Measurements from ENCODE around the gene NPR1. TPM values are rescaled to one million over a fixed set of nuclear protein-coding genes. Genes with fewer than 3 reads are reported as not detected.
A peak's percentile ranks its signal among the peaks of the same experiment; 100 is the strongest.

NPR1 gene
- total and polyA plus RNA-seq, 2 donors from 2014 or later = 57.8 to 89.3 TPM

DNA sequence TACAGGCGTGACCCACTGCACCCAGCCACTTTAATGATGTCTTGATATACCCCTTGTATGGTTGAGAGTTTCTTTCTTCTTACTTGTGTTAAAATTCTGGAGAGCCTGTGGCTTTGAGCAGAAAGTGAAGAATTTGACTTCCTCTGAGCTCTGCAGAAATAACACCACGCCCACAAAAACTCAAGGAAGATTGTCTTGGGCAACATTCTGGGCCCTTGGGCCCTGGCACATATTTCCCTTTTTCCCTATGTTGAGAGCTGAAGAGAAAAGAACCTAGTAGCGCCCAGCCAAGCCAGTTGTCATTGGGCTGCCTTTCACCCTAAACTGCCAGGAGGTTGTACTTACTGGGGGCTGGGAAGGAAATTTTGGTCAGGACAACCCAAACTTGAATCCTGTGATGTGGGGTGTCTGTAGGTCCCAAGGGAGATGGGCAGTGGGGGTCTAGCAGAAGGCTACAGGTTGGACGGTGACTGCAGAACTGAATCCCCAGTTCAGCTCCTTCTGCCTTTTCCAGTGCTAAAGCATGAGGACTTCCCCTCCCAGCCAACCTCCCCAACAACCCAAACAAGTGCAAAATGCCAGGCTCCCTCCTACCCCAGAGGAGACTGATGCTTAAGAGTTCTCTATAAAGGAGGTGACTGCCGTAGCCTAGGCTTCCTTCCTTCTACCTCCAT, 31.7 kb upstream of the NPR1 start:
- Histone ChIP-seq H3K27ac (ENCODE audit: low read depth in 2 of 2, low read length in 2 of 2) (peak overlapping the region in 1 of 2 donors; percentile 15), H3K4me1 (ENCODE audit: control insufficient read depth in 2 of 3, insufficient read depth in 2 of 3, low read depth in 1 of 3, low read length in 3 of 3) (peaks cover 0 to 6% (median 5%) of the 10 kb centered on the region in 3 donors)
- TF ChIP-seq, protein P1, sequence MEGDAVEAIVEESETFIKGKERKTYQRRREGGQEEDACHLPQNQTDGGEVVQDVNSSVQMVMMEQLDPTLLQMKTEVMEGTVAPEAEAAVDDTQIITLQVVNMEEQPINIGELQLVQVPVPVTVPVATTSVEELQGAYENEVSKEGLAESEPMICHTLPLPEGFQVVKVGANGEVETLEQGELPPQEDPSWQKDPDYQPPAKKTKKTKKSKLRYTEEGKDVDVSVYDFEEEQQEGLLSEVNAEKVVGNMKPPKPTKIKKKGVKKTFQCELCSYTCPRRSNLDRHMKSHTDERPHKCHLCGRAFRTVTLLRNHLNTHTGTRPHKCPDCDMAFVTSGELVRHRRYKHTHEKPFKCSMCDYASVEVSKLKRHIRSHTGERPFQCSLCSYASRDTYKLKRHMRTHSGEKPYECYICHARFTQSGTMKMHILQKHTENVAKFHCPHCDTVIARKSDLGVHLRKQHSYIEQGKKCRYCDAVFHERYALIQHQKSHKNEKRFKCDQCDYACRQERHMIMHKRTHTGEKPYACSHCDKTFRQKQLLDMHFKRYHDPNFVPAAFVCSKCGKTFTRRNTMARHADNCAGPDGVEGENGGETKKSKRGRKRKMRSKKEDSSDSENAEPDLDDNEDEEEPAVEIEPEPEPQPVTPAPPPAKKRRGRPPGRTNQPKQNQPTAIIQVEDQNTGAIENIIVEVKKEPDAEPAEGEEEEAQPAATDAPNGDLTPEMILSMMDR (IDR thresholded peaks at IDR 0.05; ENCODE audit: borderline replicate concordance, extremely low read depth, insufficient read depth) = no peak

DNA sequence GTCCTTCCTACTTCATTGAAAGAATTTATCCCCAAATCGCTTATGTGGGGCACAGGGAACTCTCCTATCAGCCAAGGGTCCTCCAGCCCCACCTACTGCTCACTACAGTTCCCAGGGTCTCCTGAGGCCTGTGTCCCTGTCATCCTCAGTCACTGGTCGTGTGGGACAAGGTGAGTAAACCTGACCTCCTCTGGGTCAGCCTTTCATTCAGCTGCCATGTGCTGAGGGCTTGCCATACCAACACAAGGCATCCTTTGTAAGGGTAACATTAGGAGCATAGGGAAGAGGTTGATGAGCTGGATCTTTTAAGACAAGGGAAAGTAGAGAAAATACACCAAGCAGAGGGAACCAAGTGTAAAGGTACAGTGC, 31.2 kb upstream of the NPR1 start:
- no peak for FAIRE-seq
- Histone ChIP-seq H3K27ac (ENCODE audit: low read depth in 2 of 2, low read length in 2 of 2) (peak overlapping the region in 1 of 2 donors; percentile 15), H3K9me3 (ENCODE audit: control insufficient read depth in 2 of 3, insufficient read depth in 1 of 3, low read length in 3 of 3) (no peaks in the 10 kb centered on the region), H3K27me3 (ENCODE audit: control insufficient read depth, insufficient read depth, low read length) (no peaks in the 10 kb centered on the region), H3K9ac (ENCODE audit: low read length in 3 of 3) (no peak overlapping the region), H3K36me3 (ENCODE audit: control insufficient read depth in 2 of 3, insufficient read depth in 3 of 3, low read length in 3 of 3) (peaks cover 7 to 37% (median 20%) of the 10 kb centered on the region in 3 donors), H3K4me3 (ENCODE audit: low read length in 3 of 3) (no peak overlapping the region), H3K4me1 (ENCODE audit: control insufficient read depth in 2 of 3, insufficient read depth in 2 of 3, low read depth in 1 of 3, low read length in 3 of 3) (peaks cover 0 to 6% (median 5%) of the 10 kb centered on the region in 3 donors)
- TF ChIP-seq, protein P1 (IDR thresholded peaks at IDR 0.05; ENCODE audit: borderline replicate concordance, extremely low read depth, insufficient read depth) = no peak
- intact Hi-C loops (cut with DNase I) = no loop called here
- peak in 1 of 5 donors; percentile 32 for DNase-seq

More for the DNA sequence above, 31.7 kb upstream of the NPR1 start:
- H3K9me3 ChIP-seq (ENCODE audit: control insufficient read depth in 2 of 3, insufficient read depth in 1 of 3, low read length in 3 of 3) = no peaks in the 10 kb centered on the region
- H3K9ac ChIP-seq (ENCODE audit: low read length in 3 of 3) = no peak overlapping the region
- intact Hi-C loops (cut with DNase I) = no loop called here
- H3K36me3 ChIP-seq (ENCODE audit: control insufficient read depth in 2 of 3, insufficient read depth in 3 of 3, low read length in 3 of 3) = peaks cover 7 to 42% (median 21%) of the 10 kb centered on the region in 3 donors
- H3K4me3 ChIP-seq (ENCODE audit: low read length in 3 of 3) = no peak overlapping the region
- DNase-seq (peak in 1 of 5 donors; percentile 11), FAIRE-seq (no peak)
- no peaks in the 10 kb centered on the region for H3K27me3 ChIP-seq (ENCODE audit: control insufficient read depth, insufficient read depth, low read length)

DNA sequence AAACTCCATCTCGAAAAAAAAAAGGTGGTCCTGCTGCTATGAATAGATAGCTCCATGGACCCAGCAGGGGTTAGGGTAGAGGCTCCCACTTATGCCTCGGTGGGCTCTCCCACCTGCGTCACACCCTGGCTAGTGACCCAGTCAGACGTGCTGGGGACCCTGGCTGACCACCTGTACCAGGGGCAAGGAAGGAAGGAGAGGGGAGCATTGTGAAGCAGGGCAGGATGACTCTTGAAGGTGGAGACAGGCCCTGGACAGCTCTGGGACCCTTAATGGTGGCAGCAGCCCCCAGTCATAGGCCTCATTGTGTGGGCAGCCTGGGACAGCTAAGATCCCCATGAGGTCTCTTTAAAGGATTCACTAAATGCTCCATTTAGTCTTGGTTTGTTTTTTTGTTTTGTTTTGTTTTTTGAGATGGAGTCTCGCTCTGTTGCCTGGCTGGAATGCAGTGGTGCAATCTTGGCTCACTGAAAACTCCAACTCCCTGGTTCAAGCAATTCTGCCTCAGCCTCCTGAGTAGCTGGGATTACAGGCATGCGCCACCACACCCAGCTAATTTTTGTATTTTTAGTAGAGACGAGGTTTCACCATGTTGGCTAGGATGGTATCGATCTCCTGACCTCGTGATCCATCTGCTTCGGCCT, 30.4 kb upstream of the NPR1 start:
- Histone ChIP-seq H3K36me3 (ENCODE audit: control insufficient read depth in 2 of 3, insufficient read depth in 3 of 3, low read length in 3 of 3) (peaks cover 7 to 29% (median 14%) of the 10 kb centered on the region in 3 donors), H3K27me3 (ENCODE audit: control insufficient read depth, insufficient read depth, low read length) (no peaks in the 10 kb centered on the region), H3K9me3 (ENCODE audit: control insufficient read depth in 2 of 3, insufficient read depth in 1 of 3, low read length in 3 of 3) (no peaks in the 10 kb centered on the region), H3K4me1 (ENCODE audit: control insufficient read depth in 2 of 3, insufficient read depth in 2 of 3, low read depth in 1 of 3, low read length in 3 of 3) (peaks cover 0 to 12% (median 6%) of the 10 kb centered on the region in 3 donors), H3K27ac (ENCODE audit: low read depth in 2 of 2, low read length in 2 of 2) (peak overlapping the region in 1 of 2 donors; percentile 49), H3K4me3 (ENCODE audit: low read length in 3 of 3) (no peak overlapping the region), H3K9ac (ENCODE audit: low read length in 3 of 3) (no peak overlapping the region)
- intact Hi-C loops (cut with DNase I) = no loop called here
- TF ChIP-seq, protein P1 (IDR thresholded peaks at IDR 0.05; ENCODE audit: borderline replicate concordance, extremely low read depth, insufficient read depth) = no peak
- FAIRE-seq (no peak), DNase-seq (peak in 4 of 5 donors; percentile 39 to 57 (median 48))
